Calu3 (cell line): ENCODE measurements around the gene ZFPM1. TPM values are rescaled to one million over a fixed set of nuclear protein-coding genes. Genes with fewer than 3 reads are reported as not detected.

Experiments used
- BruUV-seq: library from RNA; stranded (reverse); fragments of 400-500 nt; replicated peaks from 2 replicates; lab custom pipeline; 2021; lab: Mats Ljungman, UMichigan
- CTCF ChIA-PET: fragments of 300-600 bp; sonication (Branson Sonifier 250); formaldehyde crosslinking; loops from one replicate; lab custom pipeline; 2022; ENCODE audit warnings: antibody characterized with exemption; lab: Charles Lee
- DNase-seq: peaks from one replicate; pipeline ENCODE4 v3.0.0; 2022
- H3K27ac Mint-ChIP-seq: one replicate; pipeline ENCODE4 v1.8.0; 2022; ENCODE audit warnings: mixed read lengths; ENCODE audit not compliant: unreplicated experiment
- H3K27me3 Mint-ChIP-seq: one replicate; pipeline ENCODE4 v1.8.0; 2022; ENCODE audit warnings: mixed read lengths; ENCODE audit not compliant: unreplicated experiment
- H3K36me3 Mint-ChIP-seq: one replicate; pipeline ENCODE4 v1.8.0; 2022; ENCODE audit warnings: mild to moderate bottlenecking, moderate library complexity, mixed read lengths; ENCODE audit not compliant: insufficient read depth, unreplicated experiment
- H3K4me1 Mint-ChIP-seq: one replicate; pipeline ENCODE4 v1.8.0; 2022; ENCODE audit warnings: mild to moderate bottlenecking, low read depth, mixed read lengths; ENCODE audit not compliant: unreplicated experiment
- H3K4me3 Mint-ChIP-seq: one replicate; pipeline ENCODE4 v1.8.0; 2022; ENCODE audit warnings: mild to moderate bottlenecking, low read depth, moderate library complexity, mixed read lengths; ENCODE audit not compliant: unreplicated experiment
- H3K9me3 Mint-ChIP-seq: one replicate; pipeline ENCODE4 v1.8.0; 2022; ENCODE audit warnings: low read depth, mixed read lengths; ENCODE audit not compliant: unreplicated experiment
- CTCF ChIP-seq: fragments of 200-600 bp; IDR thresholded peaks from one replicate; pipeline ENCODE4 v1.8.0; 2022; ENCODE audit warnings: antibody characterized with exemption; ENCODE audit not compliant: unreplicated experiment
- intact Hi-C: fragments of 100-400 bp; cut with micrococcal nuclease; formaldehyde crosslinking; loops from one replicate; pipeline ENCODE4 v1.10.0; 2022; ENCODE audit not compliant: unreplicated experiment
- total RNA-seq: library from RNA; stranded (reverse); gene quantifications from 2 replicates; pipeline ENCODE4 v1.2.3, GENCODE V29; 2022

The ZFPM1 gene
- total RNA-seq, 1 experiment from 2014 or later, result 3.1 TPM

DNA sequence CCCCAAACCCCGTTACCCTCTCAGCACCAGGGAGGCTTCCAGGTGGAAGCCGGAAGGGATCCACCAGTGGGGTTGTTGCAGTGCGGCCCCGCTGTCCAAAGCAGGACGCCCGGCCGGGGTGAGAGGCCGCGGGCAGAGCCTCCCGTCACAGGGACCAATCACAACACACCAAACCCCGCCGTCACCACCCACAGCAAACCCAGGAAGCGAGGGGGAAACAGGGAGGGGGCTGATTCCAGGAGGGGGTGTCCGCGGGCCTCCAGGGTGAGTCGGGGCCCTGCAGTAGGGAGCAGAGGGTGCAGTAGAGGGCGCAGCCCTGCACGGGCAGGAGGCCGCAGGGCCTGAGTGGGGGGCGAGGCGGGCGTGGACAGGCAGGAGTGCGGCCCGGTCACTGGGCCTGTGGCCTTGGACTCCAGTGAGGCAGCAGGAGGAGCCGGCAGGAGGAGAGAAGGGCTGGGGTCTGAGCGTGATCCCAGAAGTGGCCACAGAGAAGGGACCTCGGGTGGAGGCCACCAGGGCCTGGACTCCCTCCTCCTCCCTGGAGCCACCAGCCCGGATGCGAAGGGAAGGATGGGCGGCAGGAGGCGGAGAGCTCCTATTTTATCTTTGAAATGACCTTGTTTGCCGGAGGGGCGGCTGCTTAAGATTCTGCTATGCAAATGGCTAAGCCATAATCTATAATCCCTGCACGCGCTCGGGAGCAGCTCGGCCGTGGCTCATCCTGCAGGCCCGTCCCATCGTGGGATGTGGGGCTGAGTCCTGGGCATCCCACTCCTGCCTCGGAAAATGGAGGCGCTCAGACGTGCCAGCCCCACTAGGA is 41.5 kb downstream of the ZFPM1 start:
- no TSS peak for BruUV-seq

DNA sequence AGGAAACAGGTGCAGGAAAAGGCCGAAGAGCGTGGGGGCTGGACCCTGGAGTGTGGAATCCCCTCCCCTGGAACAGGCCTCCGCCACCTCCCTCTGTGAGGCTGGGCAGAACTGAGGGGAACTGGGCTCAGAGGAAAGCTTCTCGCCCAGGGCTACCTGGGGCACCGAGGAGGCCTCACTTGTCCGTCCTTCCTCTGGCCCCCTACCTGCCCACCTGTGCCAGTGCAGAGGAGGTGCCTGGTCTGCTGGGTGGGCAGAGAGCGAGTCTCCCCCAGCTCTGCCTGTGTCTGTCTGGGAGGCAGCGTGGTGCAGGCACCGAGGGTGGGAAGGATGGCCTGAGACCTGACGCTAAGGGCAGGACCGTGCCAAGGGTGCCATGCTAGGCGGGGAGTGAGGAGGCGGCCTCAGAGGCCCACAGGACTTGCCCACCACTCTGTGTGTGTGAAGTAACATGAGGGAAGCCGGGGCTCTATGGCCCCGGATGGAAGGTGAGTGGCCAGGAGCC is 42.2 kb downstream of the ZFPM1 start:
- Mint-ChIP-seq H3K27me3 (no peaks in the 10 kb centered on the region), H3K27ac (no peak overlapping the region), H3K36me3 (no peaks in the 10 kb centered on the region), H3K4me1 (no peaks in the 10 kb centered on the region), H3K9me3 (no peaks in the 10 kb centered on the region), H3K4me3 (no peak overlapping the region)
- TF ChIP-seq CTCF, result no peak
- CTCF ChIA-PET, result interaction anchor here (0.8 kb wide), 1 partner anchor 52 kb away, joined by 3 read pairs; no protein-coding TSS in a partner anchor
- no TSS peak for BruUV-seq
- intact Hi-C loops, result no loop called here
- no peak for DNase-seq

More for the DNA sequence above, 41.5 kb downstream of the ZFPM1 start:
- no peak for TF ChIP-seq CTCF
- intact Hi-C loops, result no loop called here
- no peaks in the 10 kb centered on the region for H3K27me3 Mint-ChIP-seq
- DNase-seq, result no peak
- no peak overlapping the region for H3K27ac Mint-ChIP-seq
- H3K4me1 Mint-ChIP-seq, result no peaks in the 10 kb centered on the region
- H3K4me3 Mint-ChIP-seq, result no peak overlapping the region
- H3K9me3 Mint-ChIP-seq, result no peaks in the 10 kb centered on the region
- CTCF ChIA-PET, result interaction anchor here (0.8 kb wide), 2 partner anchors 51 to 146 kb away, joined by 3 read pairs; no protein-coding TSS in a partner anchor
- H3K36me3 Mint-ChIP-seq, result no peaks in the 10 kb centered on the region

DNA sequence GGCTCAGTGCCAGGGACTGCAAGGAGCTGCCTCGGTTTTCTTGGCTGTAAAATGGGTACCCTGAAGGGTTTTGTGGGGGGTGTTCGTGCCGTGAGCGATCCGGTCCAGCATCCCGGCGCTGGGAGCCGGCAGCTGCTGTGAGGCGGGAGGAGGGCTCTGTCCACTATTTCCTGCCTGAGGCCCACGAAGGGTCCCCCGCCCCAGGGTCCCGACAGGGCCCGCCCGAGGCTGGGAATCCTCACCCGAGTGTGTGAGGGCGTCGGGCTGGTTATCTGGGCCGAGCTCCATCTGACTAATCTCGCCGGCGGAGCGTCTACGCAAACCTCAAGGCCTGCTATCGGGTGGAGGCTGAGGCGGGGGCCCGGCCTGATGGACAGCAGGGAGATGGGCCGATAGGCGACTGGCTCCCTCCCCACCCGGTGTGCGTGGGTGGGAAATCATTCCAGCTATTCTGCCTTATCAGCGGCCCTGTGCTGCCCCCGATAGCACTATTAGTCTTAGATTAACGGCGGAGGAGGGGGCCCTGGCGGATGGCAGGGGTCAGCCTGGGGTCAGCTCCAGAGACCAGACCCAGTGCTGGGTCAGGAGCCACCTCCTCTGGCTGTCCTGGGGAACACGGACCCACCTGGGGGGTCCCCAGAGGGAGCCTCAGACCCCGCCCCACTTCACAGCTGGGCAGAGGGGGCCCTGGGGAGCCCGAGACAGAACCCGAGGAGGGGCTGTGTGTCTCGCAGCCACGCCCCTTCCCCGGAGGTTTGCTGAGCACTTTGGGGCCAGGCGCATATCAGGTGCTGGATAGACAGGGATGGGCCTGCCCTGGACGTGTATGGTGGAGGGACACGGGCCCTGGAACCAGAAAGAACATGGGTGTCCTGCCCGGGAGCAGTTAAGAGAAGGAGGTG is 44.7 kb downstream of the ZFPM1 start:
- no peaks in the 10 kb centered on the region for H3K27me3 Mint-ChIP-seq
- CTCF ChIA-PET, result interaction anchor here (0.6 kb wide), 4 partner anchors 187 to 1706 kb away, joined by 3 to 4 read pairs (median 3); no protein-coding TSS in a partner anchor
- H3K4me3 Mint-ChIP-seq, result no peak overlapping the region
- H3K9me3 Mint-ChIP-seq, result no peaks in the 10 kb centered on the region
- no peak for DNase-seq
- peaks cover 10% of the 10 kb centered on the region for H3K36me3 Mint-ChIP-seq
- H3K27ac Mint-ChIP-seq, result no peak overlapping the region
- BruUV-seq, result no TSS peak
- H3K4me1 Mint-ChIP-seq, result no peaks in the 10 kb centered on the region
- intact Hi-C loops, result no loop called here
- no peak for TF ChIP-seq CTCF

- CTCF ChIA-PET, result interaction anchor here (0.6 kb wide), 1 partner anchor 28 kb away, joined by 13 read pairs; no protein-coding TSS in a partner anchor
- no peak overlapping the region for H3K4me3 Mint-ChIP-seq
- no peak for TF ChIP-seq CTCF
- BruUV-seq, result no TSS peak
- no peak overlapping the region for H3K27ac Mint-ChIP-seq
- H3K9me3 Mint-ChIP-seq, result no peaks in the 10 kb centered on the region
- no peaks in the 10 kb centered on the region for H3K27me3 Mint-ChIP-seq
- intact Hi-C loops, result no loop called here
- H3K36me3 Mint-ChIP-seq, result peaks cover 10% of the 10 kb centered on the region
- DNase-seq, result no peak
- no peaks in the 10 kb centered on the region for H3K4me1 Mint-ChIP-seq
Measured at GRCh38 chr16:88498576-88499208, 45.6 kb downstream of the ZFPM1 start.
